Measurements from ENCODE around the gene PAOX. TPM values are rescaled to one million over a fixed set of nuclear protein-coding genes. Genes with fewer than 3 reads are reported as not detected.

The PAOX gene
- total RNA-seq, 4 donors from 2014 or later, result 7.1 to 14.5 (median 9.6) TPM

DNA sequence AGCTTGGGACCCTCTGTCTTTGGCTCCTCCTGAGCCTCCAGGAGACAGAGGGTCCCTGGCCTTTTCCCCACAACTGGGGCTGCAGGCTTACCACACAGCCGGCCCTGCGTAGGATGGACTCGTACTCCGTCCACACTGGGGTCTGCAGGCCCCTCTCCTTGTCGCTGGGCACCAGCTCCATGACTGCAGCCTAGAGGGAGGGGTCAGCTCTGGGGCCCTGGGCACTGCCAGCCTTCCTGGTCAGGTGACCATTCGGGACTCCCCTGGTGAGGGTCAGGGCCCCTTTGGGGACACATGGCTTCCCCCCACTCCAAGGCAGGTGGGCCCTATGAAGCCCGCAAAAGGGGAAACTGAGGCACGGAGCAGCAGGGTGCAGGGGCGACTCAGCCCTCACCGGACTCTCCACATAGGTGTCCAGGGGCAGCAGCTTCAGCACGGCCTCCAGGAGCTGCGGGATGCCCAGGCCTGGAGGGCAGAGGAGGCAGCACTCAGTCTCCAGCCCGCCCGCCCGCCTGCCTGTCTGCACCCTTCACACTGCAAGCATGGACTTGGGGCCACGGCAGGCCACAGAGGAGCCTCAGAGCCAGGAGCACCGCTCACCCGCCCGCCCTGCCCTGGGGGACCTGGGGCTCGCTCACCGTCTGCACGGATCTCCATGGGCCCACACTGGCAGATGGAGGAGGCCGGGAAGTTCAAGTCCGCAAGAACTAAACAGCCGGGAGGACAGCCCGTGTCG, 22.3 kb upstream of the PAOX start:
- Histone ChIP-seq H3K4me1 (peaks cover 0 to 24% (median 11%) of the 10 kb centered on the region in 3 donors), H3K9me3 (no peaks in the 10 kb centered on the region), H3K36me3 (peaks cover 0 to 15% of the 10 kb centered on the region in 2 donors), H3K27ac (peak overlapping the region in 1 of 4 donors; percentile 76), H3K4me3 (peak overlapping the region; percentile 45 to 69), H3K27me3 (peaks cover 47% of the 10 kb centered on the region)
- no peak for TF ChIP-seq POLR2AphosphoS5 (IDR thresholded peaks at IDR 0.05)
- no peak for ATAC-seq
- 0% methylated on average over 2 of the region's 27 CpGs; no CpG with 5 or more reads in 1 of the 2 donors for WGBS, 2 donors (ENCODE audit: low coverage in 1 of 2)

DNA sequence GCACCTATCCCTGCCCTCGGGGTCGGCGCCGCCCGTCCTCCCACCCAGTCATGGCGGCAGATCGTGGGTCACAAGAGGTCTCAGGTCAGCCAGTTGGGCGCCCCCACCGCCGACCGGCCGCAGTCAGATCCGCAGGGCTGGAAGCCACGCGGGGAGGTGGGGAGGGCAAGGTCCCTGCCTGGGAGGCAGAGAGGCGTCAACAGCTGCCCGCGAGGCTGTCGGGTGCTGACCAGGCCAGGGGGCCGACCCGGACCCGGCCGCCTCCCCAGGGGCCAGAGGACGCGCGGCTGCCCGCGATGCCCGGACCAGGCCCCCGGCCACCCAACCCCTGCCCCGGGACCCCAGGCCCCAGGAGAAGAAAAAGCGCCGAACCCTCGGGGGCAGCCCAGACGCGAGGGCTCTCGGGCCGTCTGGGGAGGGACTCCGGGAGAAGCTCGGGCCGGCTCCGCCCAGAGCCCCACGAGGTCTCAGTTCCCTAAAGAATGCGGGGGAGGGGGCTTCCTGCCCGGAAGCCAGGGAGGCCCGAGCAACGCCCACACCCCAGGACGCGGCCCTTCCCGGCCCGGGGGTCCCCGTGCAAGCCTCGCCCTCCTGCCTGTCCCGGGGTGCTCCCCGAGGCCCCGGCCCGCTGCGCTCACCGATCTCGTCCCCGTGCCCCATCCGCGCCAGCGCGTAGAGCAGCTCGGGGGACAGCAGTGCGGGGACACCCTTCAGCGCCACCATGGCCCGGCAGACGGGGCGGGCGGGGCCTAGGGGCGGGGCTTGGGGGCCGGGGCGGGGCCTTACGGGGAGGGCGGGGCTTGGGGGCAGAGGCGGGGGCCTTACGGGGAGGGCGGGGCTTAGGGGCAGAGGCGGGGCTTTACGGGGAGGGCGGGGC, 21.5 kb upstream of the PAOX start, which contains the start of gene FUOM:
TSS of gene FUOM (minus strand) at position 735 of the 877 bp plus-strand sequence. CDS start at position 723, 12 bp downstream.
- WGBS, 2 donors (ENCODE audit: low coverage in 1 of 2), result no CpG with 5 or more reads among the region's 83 CpGs
- H3K27ac ChIP-seq, result peak within 1 kb of the TSS in 3 of 4 donors; percentile 62 to 76 (median 66)
- peak in 1 of 2 donors; percentile 27 for TF ChIP-seq POLR2A (IDR thresholded peaks at IDR 0.05)
- no peak for TF ChIP-seq EP300 (IDR thresholded peaks at IDR 0.05)
- TF ChIP-seq, protein P1, sequence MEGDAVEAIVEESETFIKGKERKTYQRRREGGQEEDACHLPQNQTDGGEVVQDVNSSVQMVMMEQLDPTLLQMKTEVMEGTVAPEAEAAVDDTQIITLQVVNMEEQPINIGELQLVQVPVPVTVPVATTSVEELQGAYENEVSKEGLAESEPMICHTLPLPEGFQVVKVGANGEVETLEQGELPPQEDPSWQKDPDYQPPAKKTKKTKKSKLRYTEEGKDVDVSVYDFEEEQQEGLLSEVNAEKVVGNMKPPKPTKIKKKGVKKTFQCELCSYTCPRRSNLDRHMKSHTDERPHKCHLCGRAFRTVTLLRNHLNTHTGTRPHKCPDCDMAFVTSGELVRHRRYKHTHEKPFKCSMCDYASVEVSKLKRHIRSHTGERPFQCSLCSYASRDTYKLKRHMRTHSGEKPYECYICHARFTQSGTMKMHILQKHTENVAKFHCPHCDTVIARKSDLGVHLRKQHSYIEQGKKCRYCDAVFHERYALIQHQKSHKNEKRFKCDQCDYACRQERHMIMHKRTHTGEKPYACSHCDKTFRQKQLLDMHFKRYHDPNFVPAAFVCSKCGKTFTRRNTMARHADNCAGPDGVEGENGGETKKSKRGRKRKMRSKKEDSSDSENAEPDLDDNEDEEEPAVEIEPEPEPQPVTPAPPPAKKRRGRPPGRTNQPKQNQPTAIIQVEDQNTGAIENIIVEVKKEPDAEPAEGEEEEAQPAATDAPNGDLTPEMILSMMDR (IDR thresholded peaks at IDR 0.05), result no peak
- ATAC-seq, result peak; percentile 60
- peaks cover 0 to 23% of the 10 kb centered on the region in 2 donors for H3K36me3 ChIP-seq
- peaks cover 42% of the 10 kb centered on the region for H3K27me3 ChIP-seq
- peaks cover 0 to 24% (median 11%) of the 10 kb centered on the region in 3 donors for H3K4me1 ChIP-seq
- no peaks in the 10 kb centered on the region for H3K9me3 ChIP-seq
- H3K4me3 ChIP-seq, result peak within 1 kb of the TSS; percentile 45 to 69

DNA sequence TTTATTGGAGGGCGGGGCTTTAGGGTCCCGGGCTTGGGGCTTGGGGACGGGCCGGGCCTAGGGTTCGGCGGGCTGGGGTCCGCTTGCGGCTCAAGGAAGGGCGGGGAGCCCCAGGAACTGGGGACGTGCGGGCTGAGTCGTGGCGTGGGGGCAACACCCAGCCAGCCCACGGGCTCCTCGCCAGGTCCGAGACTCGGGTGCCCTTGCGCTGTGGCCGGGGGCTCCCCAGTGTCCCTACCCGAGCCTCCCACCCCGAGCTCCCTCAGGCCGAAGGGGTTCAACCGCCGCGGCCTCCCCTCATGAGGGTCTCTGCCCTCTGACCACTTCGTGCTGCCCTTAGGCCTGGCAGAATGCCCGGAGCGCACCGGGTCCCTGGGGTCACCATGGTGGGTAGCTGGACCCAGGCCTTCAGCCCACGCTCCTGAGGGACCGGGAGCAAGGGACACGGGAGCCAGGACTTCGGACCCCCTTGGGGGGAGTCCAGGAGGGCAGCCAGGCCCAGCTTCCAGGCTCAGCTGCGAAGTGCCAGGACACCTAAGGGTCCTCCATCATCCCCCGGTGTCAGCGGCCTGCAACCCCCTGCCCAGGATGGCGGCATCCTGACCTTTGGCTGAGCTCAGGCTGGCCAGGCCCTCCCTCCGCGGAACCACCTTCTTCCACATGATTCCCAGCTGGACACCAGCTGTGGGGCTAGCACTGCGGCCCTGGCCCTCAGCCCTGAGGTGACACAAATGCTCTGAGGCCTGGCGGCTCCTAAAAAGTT, 20.7 kb upstream of the PAOX start:
- peaks cover 0 to 31% of the 10 kb centered on the region in 2 donors for H3K36me3 ChIP-seq
- H3K4me3 ChIP-seq, result peak overlapping the region in 1 of 2 donors; percentile 69
- 80% methylated on average over 1 of the region's 41 CpGs; no CpG with 5 or more reads in 1 of the 2 donors for WGBS, 2 donors (ENCODE audit: low coverage in 1 of 2)
- no peak for TF ChIP-seq EP300 (IDR thresholded peaks at IDR 0.05)
- TF ChIP-seq, protein P1 (IDR thresholded peaks at IDR 0.05), result no peak
- TF ChIP-seq POLR2A (IDR thresholded peaks at IDR 0.05), result no peak
- TF ChIP-seq POLR2AphosphoS5 (IDR thresholded peaks at IDR 0.05), result no peak
- H3K27ac ChIP-seq, result peak overlapping the region in 3 of 4 donors; percentile 34 to 76 (median 66)
- H3K9me3 ChIP-seq, result no peaks in the 10 kb centered on the region
- peaks cover 37% of the 10 kb centered on the region for H3K27me3 ChIP-seq
- peaks cover 0 to 24% (median 11%) of the 10 kb centered on the region in 3 donors for H3K4me1 ChIP-seq
- peak; percentile 26 for ATAC-seq

DNA sequence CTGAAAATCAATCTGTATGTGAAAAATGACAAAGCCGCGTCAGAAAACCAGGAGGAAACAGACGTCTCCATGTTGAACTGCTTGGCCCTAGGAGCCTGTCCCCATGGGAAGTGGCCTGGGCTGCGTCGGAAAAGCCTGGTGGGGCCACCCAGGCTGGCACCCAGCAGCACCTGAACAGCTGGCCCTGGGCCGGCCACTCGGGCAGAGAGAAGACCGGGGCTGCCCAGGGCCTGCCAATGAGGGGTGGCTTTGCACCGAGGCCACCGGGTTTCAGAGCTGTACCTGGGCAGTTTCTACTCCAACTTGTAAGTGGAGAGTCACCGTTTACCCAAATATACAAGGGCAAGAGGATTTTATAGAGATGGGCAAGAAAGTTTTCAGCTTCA, 20.1 kb upstream of the PAOX start:
- Histone ChIP-seq H3K27ac (peak overlapping the region in 3 of 4 donors; percentile 34 to 76 (median 66)), H3K9me3 (no peaks in the 10 kb centered on the region), H3K27me3 (peaks cover 37% of the 10 kb centered on the region), H3K36me3 (peaks cover 0 to 37% of the 10 kb centered on the region in 2 donors), H3K4me1 (peaks cover 0 to 24% (median 11%) of the 10 kb centered on the region in 3 donors), H3K4me3 (no peak overlapping the region)
- no peak for ATAC-seq
- WGBS, 2 donors (ENCODE audit: low coverage in 1 of 2), result no CpG with 5 or more reads among the region's 11 CpGs
- TF ChIP-seq POLR2A (IDR thresholded peaks at IDR 0.05), result no peak
- TF ChIP-seq, protein P1 (IDR thresholded peaks at IDR 0.05), result no peak
- TF ChIP-seq EP300 (IDR thresholded peaks at IDR 0.05), result no peak
- no peak for TF ChIP-seq POLR2AphosphoS5 (IDR thresholded peaks at IDR 0.05)
